H9 (cell line): ENCODE results near the gene ETV7. TPM values are rescaled to one million over a fixed set of nuclear protein-coding genes. Genes with fewer than 3 reads are reported as not detected.

Experiments used
- DNase-seq: peaks from one replicate; pipeline ENCODE4 v3.0.0-alpha.2; 2017
- H2AFZ ChIP-seq: one replicate; pipeline ENCODE4 v1.6.1; 2013; ENCODE audit warnings: mild to moderate bottlenecking, low read length, control low read depth, moderate library complexity
- H2AK5ac ChIP-seq: 2 replicates; pipeline ENCODE4 v1.6.1; 2013; ENCODE audit warnings: low read length, control low read depth, mixed read lengths; ENCODE audit not compliant: insufficient read length
- H2BK120ac ChIP-seq: one replicate; pipeline ENCODE4 v1.6.1; 2013; ENCODE audit warnings: low read depth, mild to moderate bottlenecking, low read length, control low read depth, inconsistent platforms; ENCODE audit not compliant: poor library complexity, severe bottlenecking
- H2BK12ac ChIP-seq: 2 replicates; pipeline ENCODE4 v1.6.1; 2013; ENCODE audit warnings: low read length, control low read depth, mixed read lengths, low read depth; ENCODE audit not compliant: insufficient read length
- H2BK15ac ChIP-seq: 2 replicates; pipeline ENCODE4 v1.6.1; 2013; ENCODE audit warnings: low read depth, low read length, control low read depth
- H2BK20ac ChIP-seq: one replicate; pipeline ENCODE4 v1.6.1; 2013; ENCODE audit warnings: low read depth, mild to moderate bottlenecking, low read length, control low read depth, inconsistent platforms; ENCODE audit not compliant: poor library complexity, severe bottlenecking
- H2BK5ac ChIP-seq: 2 replicates; pipeline ENCODE4 v1.6.1; 2013; ENCODE audit warnings: low read length, control low read depth, mixed read lengths; ENCODE audit not compliant: insufficient read length
- H3K14ac ChIP-seq: 2 replicates; pipeline ENCODE4 v1.6.1; 2013; ENCODE audit warnings: low read length, control low read depth; ENCODE audit not compliant: insufficient read depth
- H3K18ac ChIP-seq: 2 replicates; pipeline ENCODE4 v1.6.1; 2013; ENCODE audit warnings: low read depth, mild to moderate bottlenecking, mixed read lengths, low read length, control low read depth; ENCODE audit not compliant: insufficient read length
- H3K23ac ChIP-seq: 2 replicates; pipeline ENCODE4 v1.6.1; 2013; ENCODE audit warnings: low read length, control low read depth, mixed read lengths, low read depth; ENCODE audit not compliant: insufficient read length
- H3K23me2 ChIP-seq: 2 replicates; pipeline ENCODE4 v1.6.1; 2013; ENCODE audit warnings: low read depth, mild to moderate bottlenecking, mixed read lengths, low read length, control low read depth; ENCODE audit not compliant: insufficient read length, poor library complexity, severe bottlenecking
- H3K27ac ChIP-seq: 2 replicates; pipeline ENCODE4 v1.5.1; 2013; ENCODE audit warnings: low read length, control low read depth, mixed read lengths, low read depth; ENCODE audit not compliant: insufficient read length
- H3K27me3 ChIP-seq: 2 replicates; pipeline ENCODE4 v1.6.1; 2013; ENCODE audit warnings: low read length, control low read depth, inconsistent platforms; ENCODE audit not compliant: insufficient read depth
- H3K4ac ChIP-seq: 2 replicates; pipeline ENCODE4 v1.6.1; 2013; ENCODE audit warnings: low read depth, mild to moderate bottlenecking, control low read depth, inconsistent platforms, low read length, moderate library complexity
- H3K4me1 ChIP-seq: 2 replicates; pipeline ENCODE4 v1.6.1; 2013; ENCODE audit warnings: low read length, control low read depth, inconsistent platforms; ENCODE audit not compliant: insufficient read depth
- H3K4me2 ChIP-seq: 2 replicates; pipeline ENCODE4 v1.6.1; 2013; ENCODE audit warnings: low read length, control low read depth, mixed read lengths; ENCODE audit not compliant: insufficient read length, insufficient read depth
- H3K56ac ChIP-seq: 2 replicates; pipeline ENCODE4 v1.6.1; 2013; ENCODE audit warnings: low read depth, mild to moderate bottlenecking, mixed read lengths, low read length, control low read depth; ENCODE audit not compliant: insufficient read length
- H3K79me1 ChIP-seq: 2 replicates; pipeline ENCODE4 v1.6.1; 2013; ENCODE audit warnings: low read depth, mild to moderate bottlenecking, moderate library complexity, low read length, control low read depth, inconsistent platforms; ENCODE audit not compliant: insufficient read depth, poor library complexity, severe bottlenecking
- H3K79me2 ChIP-seq: 2 replicates; pipeline ENCODE4 v1.6.1; 2013; ENCODE audit warnings: low read length, control low read depth, inconsistent platforms; ENCODE audit not compliant: insufficient read depth
- H3K9ac ChIP-seq: 2 replicates; pipeline ENCODE4 v1.6.1; 2013; ENCODE audit warnings: low read length, control low read depth, mixed read lengths; ENCODE audit not compliant: insufficient read length; ENCODE audit errors: extremely low read depth
- H3K9me3 ChIP-seq: one replicate; pipeline ENCODE4 v1.6.1; 2013; ENCODE audit warnings: low read depth, low read length, inconsistent platforms; ENCODE audit not compliant: control insufficient read depth
- H3T11ph ChIP-seq: one replicate; pipeline ENCODE4 v1.6.1; 2013; ENCODE audit warnings: mild to moderate bottlenecking, low read length, control low read depth, inconsistent platforms
- H4K20me1 ChIP-seq: one replicate; pipeline ENCODE4 v1.6.1; 2013; ENCODE audit not compliant: control insufficient read depth, insufficient read length, insufficient read depth
- H4K5ac ChIP-seq: 2 replicates; pipeline ENCODE4 v1.6.1; 2013; ENCODE audit warnings: low read depth, mild to moderate bottlenecking, mixed read lengths, low read length, control low read depth; ENCODE audit not compliant: insufficient read length
- H4K8ac ChIP-seq: replicated peaks from 2 replicates; pipeline ENCODE4 v1.6.1; 2013; ENCODE audit warnings: low read length, control low read depth, mixed read lengths, low read depth; ENCODE audit not compliant: insufficient read length
- H4K91ac ChIP-seq: 2 replicates; pipeline ENCODE4 v1.6.1; 2013; ENCODE audit warnings: low read depth, mild to moderate bottlenecking, moderate library complexity, mixed read lengths, low read length, control low read depth; ENCODE audit not compliant: insufficient read length
- H3K27ac Mint-ChIP-seq, 3 experiments: 2 replicates in 2 of 3; 3 replicates in 1 of 3; pipeline ENCODE4 v1.8.0; 2020 to 2021; ENCODE audit warnings: mixed read lengths in 3 of 3, mild to moderate bottlenecking in 1 of 3, moderate library complexity in 1 of 3
- H3K27me3 Mint-ChIP-seq: 2 replicates; pipeline ENCODE4 v1.8.0; 2021; ENCODE audit warnings: low read depth, mild to moderate bottlenecking, moderate library complexity, mixed read lengths
- H3K36me3 Mint-ChIP-seq, 3 experiments: 2 replicates in 2 of 3; 3 replicates in 1 of 3; pipeline ENCODE4 v1.8.0; 2020 to 2021; ENCODE audit warnings: low read depth in 3 of 3, mixed read lengths in 3 of 3; ENCODE audit not compliant: insufficient read depth in 1 of 3
- H3K4me1 Mint-ChIP-seq, 2 experiments: 2 replicates each; pipeline ENCODE4 v1.8.0; 2020; ENCODE audit warnings: mixed read lengths in 2 of 2
- H3K4me3 Mint-ChIP-seq, 2 experiments: 2 replicates in 1 of 2; 3 replicates in 1 of 2; pipeline ENCODE4 v1.8.0; 2020 to 2021; ENCODE audit warnings: mild to moderate bottlenecking in 2 of 2, mixed read lengths in 2 of 2, moderate library complexity in 1 of 2
- H3K9me3 Mint-ChIP-seq, 2 experiments: 2 replicates in 1 of 2; 3 replicates in 1 of 2; pipeline ENCODE4 v1.8.0; 2020; ENCODE audit warnings: mild to moderate bottlenecking in 2 of 2, mixed read lengths in 2 of 2, moderate library complexity in 1 of 2
- CTCF ChIP-seq: fragments of 200-600 bp; sonication (generic); conservative IDR thresholded peaks from 3 replicates; pipeline ENCODE4 v1.8.0; 2021; ENCODE audit warnings: antibody characterized with exemption, mild to moderate bottlenecking
- WGBS: extraction: QIAGEN DNeasy Blood & Tissue Kit; methylation state at CpG from one replicate; pipeline ENCODE4 v1.1.7; 2013; ENCODE audit warnings: missing lambda C conversion rate, low lambda C conversion rate, mixed read lengths; ENCODE audit not compliant: insufficient read length; ENCODE audit errors: extremely low coverage; 5-methylcytosine and 5-hydroxymethylcytosine counted together
- total RNA-seq: library from RNA; stranded (reverse); gene quantifications from 2 replicates; pipeline ENCODE4 v1.2.1, GENCODE V29; 2021

ETV7 gene
- total RNA-seq, 1 experiment from 2014 or later, result 0.92 TPM

- H3K4me1 ChIP-seq, result no peaks in the 10 kb centered on the region
- no peaks in the 10 kb centered on the region for H3K79me1 ChIP-seq
- H3K56ac ChIP-seq, result no peak within 1 kb of the TSS
- H4K8ac ChIP-seq, result no peak within 1 kb of the TSS
- H3K23me2 ChIP-seq, result peaks cover 4% of the 10 kb centered on the region
- Mint-ChIP-seq H3K27me3 (peaks cover 44% of the 10 kb centered on the region), H3K4me3 (no peak within 1 kb of the TSS), H3K9me3 (no peaks in the 10 kb centered on the region; a peak in 1 of 5 replicates), H3K36me3 (no peaks in the 10 kb centered on the region), H3K27ac (no peak within 1 kb of the TSS; a peak in 1 of 7 replicates), H3K4me1 (peaks cover 15 to 24% of the 10 kb centered on the region in 2 experiments)
- no peaks in the 10 kb centered on the region for H3K79me2 ChIP-seq
- H3K27me3 ChIP-seq, result no peaks in the 10 kb centered on the region
- H2BK15ac ChIP-seq, result no peak within 1 kb of the TSS
- no peak for DNase-seq
- no peak within 1 kb of the TSS for H4K5ac ChIP-seq
- no peak within 1 kb of the TSS for H2BK20ac ChIP-seq
- no peak within 1 kb of the TSS for H3K14ac ChIP-seq
- H3K9ac ChIP-seq, result no peak within 1 kb of the TSS
- no peaks in the 10 kb centered on the region for H3K9me3 ChIP-seq
- H3T11ph ChIP-seq, result no peak within 1 kb of the TSS
- no peak within 1 kb of the TSS for H2BK120ac ChIP-seq
- no peak within 1 kb of the TSS for H4K91ac ChIP-seq
- WGBS, result no CpG with 5 or more reads among the region's 3 CpGs
- no peak within 1 kb of the TSS for H3K18ac ChIP-seq
- no peak for TF ChIP-seq CTCF
- no peak within 1 kb of the TSS for H3K4me2 ChIP-seq
- H3K27ac ChIP-seq, result no peak within 1 kb of the TSS
- no peak within 1 kb of the TSS for H2AK5ac ChIP-seq
- H3K4ac ChIP-seq, result no peak within 1 kb of the TSS
- no peaks in the 10 kb centered on the region for H4K20me1 ChIP-seq
- H2BK12ac ChIP-seq, result no peak within 1 kb of the TSS
- H2BK5ac ChIP-seq, result no peak within 1 kb of the TSS
- no peak within 1 kb of the TSS for H2AFZ ChIP-seq
- no peak within 1 kb of the TSS for H3K23ac ChIP-seq
Observed at GRCh38 chr6:36336779-36337241, 50.7 kb downstream of the ETV7 start, which contains the start of gene BNIP5. Gene BNIP5, minus strand, starts transcription at chr6:36336888. Its CDS starts 6,198 bp downstream, at chr6:36330690.
